Amygdala (tissue), 56 donors: ENCODE measurements around the gene DNAJC28.

Source experiments
- DNase-seq, 56 donors: peaks; one replicate each; lab custom pipeline; 2025; lab: John Stamatoyannopoulos, UW

Gene DNAJC28

GRCh38 chr21:33441489-33442477 is 49.7 kb downstream of the DNAJC28 start:
- DNase-seq, result peak in 1 of 56 donors; percentile 9
